ENCODE results near the gene KDM1B.

KDM1B gene, protein sequence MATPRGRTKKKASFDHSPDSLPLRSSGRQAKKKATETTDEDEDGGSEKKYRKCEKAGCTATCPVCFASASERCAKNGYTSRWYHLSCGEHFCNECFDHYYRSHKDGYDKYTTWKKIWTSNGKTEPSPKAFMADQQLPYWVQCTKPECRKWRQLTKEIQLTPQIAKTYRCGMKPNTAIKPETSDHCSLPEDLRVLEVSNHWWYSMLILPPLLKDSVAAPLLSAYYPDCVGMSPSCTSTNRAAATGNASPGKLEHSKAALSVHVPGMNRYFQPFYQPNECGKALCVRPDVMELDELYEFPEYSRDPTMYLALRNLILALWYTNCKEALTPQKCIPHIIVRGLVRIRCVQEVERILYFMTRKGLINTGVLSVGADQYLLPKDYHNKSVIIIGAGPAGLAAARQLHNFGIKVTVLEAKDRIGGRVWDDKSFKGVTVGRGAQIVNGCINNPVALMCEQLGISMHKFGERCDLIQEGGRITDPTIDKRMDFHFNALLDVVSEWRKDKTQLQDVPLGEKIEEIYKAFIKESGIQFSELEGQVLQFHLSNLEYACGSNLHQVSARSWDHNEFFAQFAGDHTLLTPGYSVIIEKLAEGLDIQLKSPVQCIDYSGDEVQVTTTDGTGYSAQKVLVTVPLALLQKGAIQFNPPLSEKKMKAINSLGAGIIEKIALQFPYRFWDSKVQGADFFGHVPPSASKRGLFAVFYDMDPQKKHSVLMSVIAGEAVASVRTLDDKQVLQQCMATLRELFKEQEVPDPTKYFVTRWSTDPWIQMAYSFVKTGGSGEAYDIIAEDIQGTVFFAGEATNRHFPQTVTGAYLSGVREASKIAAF

DNA sequence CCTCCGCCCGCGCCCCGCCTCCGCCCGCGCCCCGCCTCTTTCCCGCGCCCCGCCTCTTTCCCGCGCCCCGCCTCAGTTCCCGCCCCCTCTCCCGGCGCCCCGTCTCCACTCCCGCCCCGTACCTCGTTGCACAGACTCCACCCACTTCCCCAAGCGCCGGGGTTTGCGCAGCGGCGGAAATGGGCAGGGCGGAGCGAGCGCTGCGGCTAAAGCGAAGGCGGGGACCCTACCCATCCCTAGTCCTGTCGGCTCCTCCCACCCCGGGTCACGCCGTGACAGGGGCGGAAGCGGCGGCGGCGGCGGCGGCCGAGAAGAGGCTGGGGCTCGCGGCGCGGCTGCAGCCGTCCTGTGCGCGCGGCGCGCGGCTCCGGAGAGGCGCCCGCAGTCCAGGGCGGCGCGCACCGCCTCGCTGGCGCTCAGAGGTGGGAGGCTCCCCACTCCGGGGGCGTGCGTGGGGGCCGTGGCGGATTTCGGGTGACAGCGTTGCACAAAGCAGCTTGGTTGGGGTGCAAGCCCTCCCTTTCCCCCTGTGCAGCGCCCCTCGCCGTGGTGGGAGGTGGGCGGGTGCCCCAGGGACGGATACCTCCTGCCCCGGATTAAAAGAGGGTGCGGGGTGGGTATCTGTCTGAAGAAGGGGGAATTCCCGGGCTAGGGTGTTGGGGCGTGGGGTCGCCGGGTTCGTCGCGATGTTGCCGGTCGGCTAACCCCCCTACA lies at the start of gene KDM1B:
Gene KDM1B (plus strand): TSS at position 273 of the 714 bp plus-strand sequence. CDS start 4,474 bp downstream, outside the sequence.
- peak; percentile 98 for DNase-seq (ENCODE audit: low read depth, low spot score)

DNA sequence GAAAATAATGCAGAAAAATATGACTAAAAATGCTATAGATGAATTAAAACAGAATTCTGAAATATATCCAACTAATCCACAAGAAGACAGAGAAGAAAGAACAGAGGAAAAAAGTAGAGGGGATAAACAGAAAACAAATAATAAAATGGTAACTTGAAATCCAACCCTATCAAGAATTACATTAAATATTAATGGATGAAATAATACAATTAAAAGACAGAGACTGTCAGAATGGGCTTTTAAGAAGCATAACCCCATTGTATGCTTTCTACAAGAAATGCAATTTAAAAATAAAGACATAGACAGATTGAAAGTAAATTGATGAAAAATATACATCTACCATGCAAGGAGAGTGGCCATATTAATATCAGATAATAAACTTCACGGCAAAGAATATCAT lies 48.2 kb upstream of the KDM1B start:
- DNase-seq (ENCODE audit: low read depth, low spot score), result no peak

GRCh38 chr6:18110162-18110561 lies 45.1 kb upstream of the KDM1B start:
- DNase-seq (ENCODE audit: low read depth, low spot score), result no peak

DNA sequence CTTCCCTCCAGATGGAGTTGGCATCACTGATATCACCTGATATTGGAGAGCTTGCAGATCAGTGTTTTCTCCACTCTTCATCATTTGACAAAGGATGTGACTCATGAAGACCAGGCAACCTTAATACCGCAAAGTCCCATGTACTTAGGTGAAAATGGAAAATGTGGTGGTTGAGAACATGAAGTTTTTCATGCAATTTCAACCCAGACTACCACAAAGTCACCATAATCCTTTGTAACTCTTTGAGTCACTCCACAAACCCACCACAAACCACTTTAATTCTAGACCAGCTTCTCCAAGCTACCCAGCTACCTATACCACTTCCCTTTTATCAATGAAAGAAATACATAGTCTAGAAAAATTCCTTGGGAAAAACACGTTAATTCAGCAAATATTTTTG lies 39.9 kb upstream of the KDM1B start:
- DNase-seq (ENCODE audit: low read depth, low spot score), result no peak

DNA sequence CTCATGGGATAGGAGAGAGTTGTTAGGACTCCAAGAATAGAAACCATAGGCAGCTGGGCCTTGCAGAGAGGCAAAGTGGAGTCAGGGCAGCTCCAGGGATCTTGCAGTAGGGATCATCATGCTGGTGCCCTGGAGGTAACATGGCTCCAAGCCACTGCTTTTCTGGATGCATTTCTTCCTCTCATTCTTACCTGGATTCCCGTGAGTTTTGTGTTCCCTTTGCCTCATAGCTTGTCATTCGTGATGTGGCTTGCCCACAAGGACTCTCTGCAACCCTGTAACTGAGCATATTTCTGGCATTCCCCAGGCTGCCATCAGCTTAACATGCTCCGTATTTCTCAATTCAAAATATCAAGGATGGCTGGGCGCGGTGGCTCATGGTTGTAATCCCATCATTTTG lies 38.1 kb upstream of the KDM1B start:
- DNase-seq (ENCODE audit: low read depth, low spot score), result no peak

DNA sequence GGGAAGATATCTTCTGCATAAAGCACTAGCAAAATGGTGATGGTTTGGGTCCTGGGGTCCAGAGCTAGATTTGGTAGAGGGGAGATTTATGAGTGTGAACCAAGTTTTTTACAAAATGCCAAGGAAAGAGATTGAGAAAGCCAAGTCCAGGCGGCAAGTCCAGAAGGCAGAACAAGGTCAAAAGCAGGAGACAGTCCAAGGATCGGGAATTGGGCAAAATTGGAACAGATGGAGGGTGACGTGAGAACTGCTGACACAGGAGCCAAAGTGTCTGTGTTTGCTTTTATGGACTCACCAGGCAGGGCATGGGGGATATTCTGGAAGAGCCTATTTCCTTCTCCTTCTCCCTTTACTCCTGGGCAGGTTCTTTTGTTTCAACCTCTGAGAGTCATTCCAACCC lies 36.9 kb upstream of the KDM1B start:
- DNase-seq (ENCODE audit: low read depth, low spot score), result no peak

DNA sequence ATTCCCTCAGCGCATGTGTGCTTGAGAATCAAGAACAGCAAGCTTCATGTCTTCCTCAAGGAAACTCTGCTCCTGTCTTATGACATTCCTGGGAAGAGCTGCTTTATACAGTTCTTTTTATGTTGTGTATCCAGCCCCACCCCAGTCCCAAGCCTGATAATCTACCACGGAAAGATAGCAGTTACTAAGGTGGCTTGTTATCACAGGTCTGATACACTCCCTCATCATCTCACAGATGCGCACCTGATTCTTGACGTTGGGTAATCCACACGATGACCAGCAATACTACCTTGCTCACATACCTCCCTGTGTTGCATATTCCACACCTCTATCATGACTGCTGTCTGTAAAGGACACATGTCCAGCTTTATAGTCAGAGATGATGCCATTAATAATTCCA lies 36.0 kb upstream of the KDM1B start:
- no peak for DNase-seq (ENCODE audit: low read depth, low spot score)

GRCh38 chr6:18121580-18122127 lies 33.6 kb upstream of the KDM1B start:
- no peak for DNase-seq (ENCODE audit: low read depth, low spot score)

- peak; percentile 42 for DNase-seq (ENCODE audit: low read depth, low spot score)
Observed at GRCh38 chr6:18122128-18123093, 32.8 kb upstream of the KDM1B start, which contains the start of gene NHLRC1. NHLRC1 (minus strand) TSS chr6:18122677; CDS start chr6:18122606, 71 bp downstream.

DNA sequence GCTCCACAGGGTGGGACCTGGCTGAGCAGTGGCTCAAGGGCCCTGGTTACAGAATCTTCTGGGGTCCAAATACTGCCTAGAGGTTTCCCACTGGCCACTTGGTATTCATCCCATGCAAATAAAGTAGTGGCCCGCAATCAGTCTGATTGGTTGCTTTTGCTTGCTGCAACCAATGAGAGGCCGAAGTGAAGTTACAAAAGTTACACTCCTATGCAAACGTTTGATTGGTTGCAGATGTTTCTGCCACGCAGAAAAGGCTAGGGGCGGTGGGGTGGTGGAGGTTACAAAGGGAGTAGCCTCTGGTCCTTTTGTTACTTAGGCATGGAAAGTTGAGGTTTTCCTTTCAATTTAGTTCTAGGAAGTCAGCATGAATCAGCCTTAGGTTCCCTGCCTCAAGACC lies 29.1 kb upstream of the KDM1B start:
- no peak for DNase-seq (ENCODE audit: low read depth, low spot score)

GRCh38 chr6:18132346-18132745 lies 22.9 kb upstream of the KDM1B start:
- no peak for DNase-seq (ENCODE audit: low read depth, low spot score)

GRCh38 chr6:18135171-18135570 lies 20.1 kb upstream of the KDM1B start:
- no peak for DNase-seq (ENCODE audit: low read depth, low spot score)

DNA sequence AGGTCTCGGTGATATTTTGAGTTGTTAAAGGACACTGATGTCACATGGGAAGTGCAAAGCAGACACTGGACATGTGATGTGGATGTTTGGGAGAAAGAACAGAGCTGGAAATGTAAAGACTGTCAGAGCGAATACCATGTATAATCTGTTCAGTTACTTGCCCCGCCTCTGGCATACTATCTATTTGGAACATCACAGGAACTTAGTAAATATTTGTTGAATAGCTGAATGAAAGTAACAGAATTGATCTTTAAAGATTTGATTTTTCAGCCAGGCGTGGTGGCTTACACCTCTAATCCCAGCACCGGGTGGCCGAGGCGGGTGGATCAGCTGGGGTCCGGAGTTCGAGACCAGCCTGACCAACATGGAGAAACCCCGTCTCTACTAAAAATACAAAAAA lies 19.0 kb upstream of the KDM1B start:
- no peak for DNase-seq (ENCODE audit: low read depth, low spot score)

- DNase-seq (ENCODE audit: low read depth, low spot score), result no peak
Observed at GRCh38 chr6:18138906-18139305, 16.3 kb upstream of the KDM1B start.

DNA sequence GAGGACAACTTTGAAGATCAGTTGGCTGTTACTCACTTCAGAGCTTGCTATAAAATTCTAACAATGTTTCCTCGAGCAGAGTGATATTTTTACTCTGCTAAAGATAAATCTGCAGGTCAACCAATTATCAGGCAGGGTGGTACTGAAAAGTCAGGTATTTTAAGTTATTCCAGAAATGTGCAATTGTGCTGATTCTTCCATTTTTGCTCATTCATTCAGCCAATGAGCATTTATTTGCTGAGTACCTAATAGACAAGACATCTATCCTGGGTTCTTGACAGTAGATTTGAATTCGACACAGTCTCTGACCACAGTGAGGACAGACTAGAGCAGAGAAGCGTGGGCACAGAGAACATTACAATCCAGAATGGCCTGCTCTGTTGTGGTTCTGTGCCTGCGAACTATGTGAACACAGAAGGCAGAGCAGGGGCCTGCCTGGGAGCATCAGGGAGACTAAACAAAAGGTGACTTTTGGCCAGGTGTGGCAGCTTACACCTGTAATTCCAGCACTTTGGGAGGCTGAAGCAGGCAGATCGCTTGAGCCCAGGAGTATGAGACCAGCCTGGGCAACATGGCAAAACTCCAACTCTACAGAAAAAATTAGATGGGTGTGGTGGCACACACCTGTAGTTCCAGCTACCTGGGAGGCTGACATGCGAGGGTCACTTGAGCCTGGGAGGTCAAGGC lies 15.1 kb upstream of the KDM1B start:
- DNase-seq (ENCODE audit: low read depth, low spot score), result no peak

GRCh38 chr6:18141805-18142590 lies 13.2 kb upstream of the KDM1B start:
- no peak for DNase-seq (ENCODE audit: low read depth, low spot score)

DNA sequence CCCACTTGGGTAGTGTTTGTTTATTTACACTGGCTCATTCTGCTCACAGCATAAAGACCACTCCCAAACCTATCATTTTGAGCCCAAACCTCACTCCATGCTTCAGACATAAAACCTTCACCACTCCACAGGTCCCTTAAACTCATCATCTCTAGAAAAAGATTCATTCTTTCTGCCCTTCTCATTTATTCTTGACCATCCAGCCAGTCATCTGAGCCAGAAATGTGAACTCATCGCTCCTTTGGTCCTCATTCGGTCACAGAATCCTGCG lies 12.7 kb upstream of the KDM1B start:
- DNase-seq (ENCODE audit: low read depth, low spot score), result no peak

DNA sequence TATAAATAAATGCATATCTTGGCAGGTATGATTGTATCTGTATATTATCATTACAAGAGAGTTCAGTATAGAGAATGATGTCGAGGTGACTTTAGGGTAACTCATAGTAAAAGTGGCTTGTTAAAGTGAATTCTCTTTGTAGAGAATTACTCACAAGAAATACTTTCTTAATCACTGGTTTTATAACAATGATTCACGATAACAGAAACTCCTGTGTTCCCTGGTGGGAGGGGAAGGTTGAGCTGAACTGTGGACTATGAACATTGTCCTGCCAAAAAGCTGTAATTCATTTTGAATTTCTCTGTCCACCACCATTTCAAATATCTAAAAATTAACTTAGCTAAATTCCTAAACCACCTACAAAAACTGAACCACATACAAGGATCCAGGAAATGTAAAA lies 8.1 kb upstream of the KDM1B start:
- DNase-seq (ENCODE audit: low read depth, low spot score), result no peak

- DNase-seq (ENCODE audit: low read depth, low spot score), result no peak
Observed at GRCh38 chr6:18147616-18148015, 7.6 kb upstream of the KDM1B start.

All from activated CD4-positive, CD25-positive, alpha-beta regulatory T cell treated with anti-CD3 and anti-CD28 coated beads, Interleukin-2, amount 50 U/mL, for 16 hours (primary cell).